ENCODE data around the gene TSPAN4. TPM values are rescaled to one million over a fixed set of nuclear protein-coding genes. Genes with fewer than 3 reads are reported as not detected.

The TSPAN4 gene
- total and polyA plus RNA-seq, 2 of the 13 experiments (the other 11 are each of a cell fraction or from before 2014, with no cell fraction given) = 31.7 to 68.3 TPM

DNA sequence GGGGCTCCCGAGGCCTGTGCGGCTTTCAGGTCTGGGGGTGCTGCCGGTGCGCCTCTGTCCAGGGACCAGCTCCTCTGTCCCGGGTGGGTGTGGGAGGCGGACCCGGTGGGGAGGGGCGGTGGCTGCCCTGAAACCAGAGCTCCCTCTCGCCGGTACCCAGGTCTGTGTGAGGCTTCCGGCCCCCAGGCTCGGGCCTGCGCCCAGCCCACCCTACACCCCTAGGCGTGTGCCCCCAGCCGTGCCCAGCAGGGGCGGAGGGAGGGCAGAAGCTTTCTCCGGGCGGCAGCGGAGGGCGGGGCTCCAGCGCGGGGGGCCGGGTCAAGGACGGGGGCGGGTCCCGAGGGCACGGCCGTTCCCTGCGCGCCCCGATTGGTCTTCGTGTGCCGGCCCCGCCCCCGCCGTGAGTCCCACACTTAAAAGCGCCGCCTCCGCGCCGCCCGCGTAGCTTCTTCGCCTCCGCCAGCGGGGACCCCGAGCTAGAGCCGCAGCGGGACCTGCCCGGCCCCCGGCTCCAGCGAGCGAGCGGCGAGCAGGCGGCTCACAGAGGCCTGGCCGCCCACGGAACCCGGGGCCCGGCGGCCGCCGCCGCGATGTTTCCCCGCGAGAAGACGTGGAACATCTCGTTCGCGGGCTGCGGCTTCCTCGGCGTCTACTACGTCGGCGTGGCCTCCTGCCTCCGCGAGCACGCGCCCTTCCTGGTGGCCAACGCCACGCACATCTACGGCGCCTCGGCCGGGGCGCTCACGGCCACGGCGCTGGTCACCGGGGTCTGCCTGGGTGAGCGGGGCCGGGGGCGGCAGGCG is 23.3 kb upstream of the TSPAN4 start (continued):
- TF ChIP-seq HNRNPK (IDR thresholded peaks at IDR 0.05; ENCODE audit: low read depth, low read length, poor library complexity, severe bottlenecking) (no peak), ZFP62 (CRISPR knock-in tag; IDR thresholded peaks at IDR 0.05) (no peak), ZFP36 (IDR thresholded peaks at IDR 0.05; ENCODE audit: borderline replicate concordance, low read depth, low read length, partially characterized antibody) (no peak), RNF2 (conservative IDR thresholded peaks at IDR 0.05; ENCODE audit: low read depth) (no peak), AGO2 (optimal IDR thresholded peaks at IDR 0.05; ENCODE audit: low read depth, low read length) (peak; percentile 32), FOXM1 (CRISPR knock-in tag; IDR thresholded peaks at IDR 0.05) (no peak), ZNF629 (CRISPR knock-in tag; conservative IDR thresholded peaks at IDR 0.05) (no peak), NFE2L2 (IDR thresholded peaks at IDR 0.05; ENCODE audit: low read length) (no peak), RXRA (CRISPR knock-in tag; IDR thresholded peaks at IDR 0.05) (no peak; the same call in 1 of the 2 replicates), ZNF143 (CRISPR knock-in tag; IDR thresholded peaks at IDR 0.05) (no peak), JUN (CRISPR knock-in tag; IDR thresholded peaks at IDR 0.05) (no peak), ZNF547 (CRISPR knock-in tag; IDR thresholded peaks at IDR 0.05) (peak; percentile 79; the same call in 1 of the 2 replicates), KMT2B (CRISPR knock-in tag; IDR thresholded peaks at IDR 0.05) (no peak), WIZ (CRISPR knock-in tag; IDR thresholded peaks at IDR 0.05) (no peak), ZNF124 (CRISPR knock-in tag; IDR thresholded peaks at IDR 0.05) (no peak), ZNF546 (CRISPR knock-in tag; conservative IDR thresholded peaks at IDR 0.05) (peak; percentile 59; the same call in 1 of the 2 replicates)
- TF ChIP-seq, protein P1, sequence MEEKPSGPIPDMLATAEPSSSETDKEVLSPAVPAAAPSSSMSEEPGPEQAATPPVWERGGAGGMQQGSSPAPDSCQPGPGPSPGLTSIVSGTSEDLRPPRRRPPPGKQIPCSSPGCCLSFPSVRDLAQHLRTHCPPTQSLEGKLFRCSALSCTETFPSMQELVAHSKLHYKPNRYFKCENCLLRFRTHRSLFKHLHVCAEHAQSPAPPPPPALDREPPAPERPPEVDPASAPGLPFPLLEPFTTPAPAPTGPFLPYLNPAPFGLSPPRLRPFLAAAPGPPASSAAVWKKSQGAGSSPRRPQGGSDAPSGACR (CRISPR knock-in tag; IDR thresholded peaks at IDR 0.05) = no peak
- TF ChIP-seq, protein P2, sequence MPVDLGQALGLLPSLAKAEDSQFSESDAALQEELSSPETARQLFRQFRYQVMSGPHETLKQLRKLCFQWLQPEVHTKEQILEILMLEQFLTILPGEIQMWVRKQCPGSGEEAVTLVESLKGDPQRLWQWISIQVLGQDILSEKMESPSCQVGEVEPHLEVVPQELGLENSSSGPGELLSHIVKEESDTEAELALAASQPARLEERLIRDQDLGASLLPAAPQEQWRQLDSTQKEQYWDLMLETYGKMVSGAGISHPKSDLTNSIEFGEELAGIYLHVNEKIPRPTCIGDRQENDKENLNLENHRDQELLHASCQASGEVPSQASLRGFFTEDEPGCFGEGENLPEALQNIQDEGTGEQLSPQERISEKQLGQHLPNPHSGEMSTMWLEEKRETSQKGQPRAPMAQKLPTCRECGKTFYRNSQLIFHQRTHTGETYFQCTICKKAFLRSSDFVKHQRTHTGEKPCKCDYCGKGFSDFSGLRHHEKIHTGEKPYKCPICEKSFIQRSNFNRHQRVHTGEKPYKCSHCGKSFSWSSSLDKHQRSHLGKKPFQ (CRISPR knock-in tag; IDR thresholded peaks at IDR 0.05; ENCODE audit: insufficient replicate concordance) = no peak
- TF ChIP-seq, protein P3, sequence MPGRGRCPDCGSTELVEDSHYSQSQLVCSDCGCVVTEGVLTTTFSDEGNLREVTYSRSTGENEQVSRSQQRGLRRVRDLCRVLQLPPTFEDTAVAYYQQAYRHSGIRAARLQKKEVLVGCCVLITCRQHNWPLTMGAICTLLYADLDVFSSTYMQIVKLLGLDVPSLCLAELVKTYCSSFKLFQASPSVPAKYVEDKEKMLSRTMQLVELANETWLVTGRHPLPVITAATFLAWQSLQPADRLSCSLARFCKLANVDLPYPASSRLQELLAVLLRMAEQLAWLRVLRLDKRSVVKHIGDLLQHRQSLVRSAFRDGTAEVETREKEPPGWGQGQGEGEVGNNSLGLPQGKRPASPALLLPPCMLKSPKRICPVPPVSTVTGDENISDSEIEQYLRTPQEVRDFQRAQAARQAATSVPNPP (CRISPR knock-in tag; IDR thresholded peaks at IDR 0.05) = no peak; the same call in 1 of the 2 replicates
- TF ChIP-seq, protein P4, sequence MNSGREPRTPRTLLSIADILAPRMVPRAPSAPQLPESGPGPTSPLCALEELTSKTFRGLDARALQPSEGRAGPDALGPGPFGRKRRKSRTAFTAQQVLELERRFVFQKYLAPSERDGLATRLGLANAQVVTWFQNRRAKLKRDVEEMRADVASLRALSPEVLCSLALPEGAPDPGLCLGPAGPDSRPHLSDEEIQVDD (CRISPR knock-in tag; IDR thresholded peaks at IDR 0.05; ENCODE audit: borderline replicate concordance) = 0 out of 2 replicates have a peak, but pooled peaks have one; percentile 23
- TF ChIP-seq, protein P5, sequence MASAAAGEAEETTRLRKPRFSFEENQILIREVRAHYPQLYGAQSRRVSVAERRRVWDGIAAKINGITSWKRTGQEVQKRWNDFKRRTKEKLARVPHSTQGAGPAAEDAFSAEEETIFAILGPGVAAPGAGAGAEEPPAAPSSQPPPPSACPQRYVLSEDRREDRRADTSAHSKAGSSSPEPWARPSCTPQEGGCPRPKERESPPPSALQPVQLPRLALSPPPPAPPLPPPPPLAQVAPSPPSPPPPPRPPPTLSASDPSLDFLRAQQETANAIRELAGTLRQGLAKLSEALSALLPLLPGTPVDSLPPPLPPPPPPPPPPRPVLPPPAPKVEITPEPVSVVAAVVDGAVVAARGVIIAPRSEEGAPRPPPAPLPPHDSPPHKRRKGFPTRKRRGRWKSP (CRISPR knock-in tag; IDR thresholded peaks at IDR 0.05) = peak; percentile 3; the same call in 1 of the 2 replicates
- TF ChIP-seq, protein P6, sequence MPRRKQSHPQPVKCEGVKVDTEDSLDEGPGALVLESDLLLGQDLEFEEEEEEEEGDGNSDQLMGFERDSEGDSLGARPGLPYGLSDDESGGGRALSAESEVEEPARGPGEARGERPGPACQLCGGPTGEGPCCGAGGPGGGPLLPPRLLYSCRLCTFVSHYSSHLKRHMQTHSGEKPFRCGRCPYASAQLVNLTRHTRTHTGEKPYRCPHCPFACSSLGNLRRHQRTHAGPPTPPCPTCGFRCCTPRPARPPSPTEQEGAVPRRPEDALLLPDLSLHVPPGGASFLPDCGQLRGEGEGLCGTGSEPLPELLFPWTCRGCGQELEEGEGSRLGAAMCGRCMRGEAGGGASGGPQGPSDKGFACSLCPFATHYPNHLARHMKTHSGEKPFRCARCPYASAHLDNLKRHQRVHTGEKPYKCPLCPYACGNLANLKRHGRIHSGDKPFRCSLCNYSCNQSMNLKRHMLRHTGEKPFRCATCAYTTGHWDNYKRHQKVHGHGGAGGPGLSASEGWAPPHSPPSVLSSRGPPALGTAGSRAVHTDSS (CRISPR knock-in tag; conservative IDR thresholded peaks at IDR 0.05) = 0 out of 2 replicates have a peak, but pooled peaks have one; percentile 31
